ENCODE measurements around the gene TTC3.
"Not testable (repeated sequence)": the region's sequence is repeated elsewhere in the genome, so short reads cannot be mapped to it uniquely, and the experiment has no call there.

TTC3 gene

GRCh38 chr21:37100316-37100715 lies 27.3 kb downstream of the TTC3 start:
- DNase-seq = no peak

- no peak for DNase-seq
These were observed 28.3 kb downstream of the TTC3 start for GRCh38 chr21:37101384-37101783.

GRCh38 chr21:37102746-37103145 lies 29.7 kb downstream of the TTC3 start:
- not testable (repeated sequence) for DNase-seq

- DNase-seq = no peak
These were observed 33.9 kb downstream of the TTC3 start for GRCh38 chr21:37106998-37107397.

GRCh38 chr21:37111029-37111428 lies 38.0 kb downstream of the TTC3 start:
- not testable (repeated sequence) for DNase-seq

- not testable (repeated sequence) for DNase-seq
These were observed 41.2 kb downstream of the TTC3 start for GRCh38 chr21:37114301-37114700.

GRCh38 chr21:37116459-37116858 lies 43.4 kb downstream of the TTC3 start:
- not testable (repeated sequence) for DNase-seq

- DNase-seq = no peak
These were observed 44.1 kb downstream of the TTC3 start for GRCh38 chr21:37117204-37117603.

GRCh38 chr21:37118187-37118826 lies 45.3 kb downstream of the TTC3 start:
- no peak for DNase-seq

- DNase-seq = no peak
These were observed 46.6 kb downstream of the TTC3 start for GRCh38 chr21:37119421-37120218.

- no peak for DNase-seq
These were observed 55.0 kb downstream of the TTC3 start for GRCh38 chr21:37128076-37128475.

- DNase-seq = no peak
These were observed 57.9 kb downstream of the TTC3 start for GRCh38 chr21:37130971-37131370.

GRCh38 chr21:37136261-37136660 lies 63.2 kb downstream of the TTC3 start:
- DNase-seq = no peak

- no peak for DNase-seq
These were observed 63.7 kb downstream of the TTC3 start for GRCh38 chr21:37136744-37137143.

GRCh38 chr21:37139154-37139553 lies 66.1 kb downstream of the TTC3 start:
- no peak for DNase-seq

GRCh38 chr21:37139902-37140301 lies 66.8 kb downstream of the TTC3 start:
- DNase-seq = no peak

- DNase-seq = not testable (repeated sequence)
These were observed 70.3 kb downstream of the TTC3 start for GRCh38 chr21:37143392-37143791.

- DNase-seq = no peak
These were observed 72.6 kb downstream of the TTC3 start for GRCh38 chr21:37145635-37146111.

- DNase-seq = no peak
These were observed 73.5 kb downstream of the TTC3 start for GRCh38 chr21:37146320-37147235.

- no peak for DNase-seq
These were observed 76.4 kb downstream of the TTC3 start for GRCh38 chr21:37149411-37149810.

- DNase-seq = no peak
These were observed 80.3 kb downstream of the TTC3 start for GRCh38 chr21:37153196-37153934.

GRCh38 chr21:37153935-37154350 lies 80.9 kb downstream of the TTC3 start:
- DNase-seq = no peak

Data from CD4-positive, alpha-beta T cell treated with Interferon alpha-2 for 1 hour (primary cell).